SKM-1 (cell line): ENCODE measurements around the gene CRYBG2.
"Not testable (repeated sequence)": the region's sequence is repeated elsewhere in the genome, so short reads cannot be mapped to it uniquely, and the experiment has no call there.

Experiments used
- DNase-seq: peaks from one replicate; lab custom pipeline; 2025; ENCODE audit not compliant: unreplicated experiment; lab: John Stamatoyannopoulos, UW

Gene CRYBG2

DNA sequence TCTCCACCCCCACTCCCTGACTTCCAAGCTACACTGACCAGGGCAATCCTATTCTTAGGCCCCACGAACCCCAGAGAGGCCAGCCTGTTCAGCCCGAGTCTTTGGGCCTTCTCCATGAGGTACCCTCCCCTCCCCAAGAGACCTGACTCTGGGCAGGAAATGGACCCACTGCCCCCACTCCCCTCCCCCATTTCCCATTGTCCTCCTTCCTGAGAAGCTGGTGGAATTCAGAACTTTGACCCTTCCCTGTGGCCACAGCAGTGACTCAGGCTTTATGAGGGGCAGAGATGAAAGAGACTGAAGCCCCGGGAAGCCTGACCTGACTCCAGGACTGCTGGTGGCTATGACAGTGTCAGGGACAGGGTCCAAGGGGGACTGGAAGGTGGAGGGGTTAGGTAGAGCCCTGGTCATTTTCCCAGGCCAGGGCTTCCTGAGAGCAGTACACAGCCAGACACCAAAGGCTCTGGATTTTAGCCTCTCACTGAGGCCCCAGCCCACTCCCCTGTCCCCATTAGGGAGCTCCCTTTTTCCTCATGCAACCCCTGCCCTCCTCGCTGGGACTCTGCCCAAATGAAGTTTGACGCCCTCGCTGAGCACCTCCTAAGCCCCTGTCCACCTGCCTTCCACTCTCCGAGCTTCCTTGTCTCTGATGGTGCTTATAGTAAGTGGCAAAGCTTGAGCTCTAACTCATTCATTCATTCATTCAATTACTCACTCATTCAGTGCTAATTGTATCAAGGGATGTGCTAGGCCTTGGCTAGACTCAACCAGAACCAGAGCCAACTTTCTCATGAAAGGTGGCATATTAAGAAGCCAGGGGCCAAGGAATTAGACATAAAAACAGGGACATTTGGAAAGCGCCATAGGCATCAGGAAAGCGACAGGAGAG is 3.0 kb downstream of the CRYBG2 start:
- DNase-seq, result no peak

GRCh38 chr1:26350343-26350700 is 3.6 kb downstream of the CRYBG2 start:
- no peak for DNase-seq

DNA sequence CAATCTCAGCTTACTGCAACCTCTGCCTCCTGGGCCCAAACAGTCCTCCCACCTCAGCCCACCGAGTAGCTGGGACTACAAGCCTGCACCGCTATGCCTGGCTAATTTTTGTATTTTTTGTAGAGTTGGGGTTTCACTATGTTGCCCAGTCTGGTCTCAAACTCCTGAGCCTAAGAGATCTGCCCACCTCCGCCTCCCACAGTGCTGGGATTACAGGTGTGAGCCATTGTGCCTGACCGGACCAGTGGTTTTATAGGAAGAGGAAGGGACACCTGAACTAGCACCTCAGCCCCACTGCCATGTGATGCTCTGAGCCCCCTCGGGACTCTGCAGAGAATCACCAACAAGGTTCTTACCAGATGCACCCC is 4.1 kb downstream of the CRYBG2 start:
- no peak for DNase-seq

- no peak for DNase-seq
Observed at GRCh38 chr1:26349188-26349876, 4.6 kb downstream of the CRYBG2 start.

GRCh38 chr1:26346274-26347033 is 7.5 kb downstream of the CRYBG2 start:
- peak; percentile 19 for DNase-seq

DNA sequence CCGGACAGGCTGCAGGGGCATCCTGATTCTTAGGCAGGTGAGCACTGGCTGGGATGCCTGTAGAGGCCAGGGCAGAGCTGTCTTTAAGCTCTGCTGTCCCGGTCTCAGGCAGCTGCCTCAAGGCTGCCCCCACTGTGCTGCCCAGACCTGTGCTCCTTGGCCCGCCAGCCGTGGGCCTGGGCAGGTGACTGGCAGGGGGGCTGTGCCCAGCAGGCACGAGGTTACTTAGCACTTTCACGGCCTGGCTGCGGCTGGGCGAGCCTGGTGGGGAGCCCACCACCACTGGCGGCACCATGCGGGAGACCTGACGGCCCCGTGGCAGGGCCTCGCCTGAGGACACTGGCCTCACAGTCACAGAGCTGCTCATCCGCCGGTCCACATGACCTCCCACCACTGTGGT is 8.2 kb downstream of the CRYBG2 start:
- no peak for DNase-seq

DNA sequence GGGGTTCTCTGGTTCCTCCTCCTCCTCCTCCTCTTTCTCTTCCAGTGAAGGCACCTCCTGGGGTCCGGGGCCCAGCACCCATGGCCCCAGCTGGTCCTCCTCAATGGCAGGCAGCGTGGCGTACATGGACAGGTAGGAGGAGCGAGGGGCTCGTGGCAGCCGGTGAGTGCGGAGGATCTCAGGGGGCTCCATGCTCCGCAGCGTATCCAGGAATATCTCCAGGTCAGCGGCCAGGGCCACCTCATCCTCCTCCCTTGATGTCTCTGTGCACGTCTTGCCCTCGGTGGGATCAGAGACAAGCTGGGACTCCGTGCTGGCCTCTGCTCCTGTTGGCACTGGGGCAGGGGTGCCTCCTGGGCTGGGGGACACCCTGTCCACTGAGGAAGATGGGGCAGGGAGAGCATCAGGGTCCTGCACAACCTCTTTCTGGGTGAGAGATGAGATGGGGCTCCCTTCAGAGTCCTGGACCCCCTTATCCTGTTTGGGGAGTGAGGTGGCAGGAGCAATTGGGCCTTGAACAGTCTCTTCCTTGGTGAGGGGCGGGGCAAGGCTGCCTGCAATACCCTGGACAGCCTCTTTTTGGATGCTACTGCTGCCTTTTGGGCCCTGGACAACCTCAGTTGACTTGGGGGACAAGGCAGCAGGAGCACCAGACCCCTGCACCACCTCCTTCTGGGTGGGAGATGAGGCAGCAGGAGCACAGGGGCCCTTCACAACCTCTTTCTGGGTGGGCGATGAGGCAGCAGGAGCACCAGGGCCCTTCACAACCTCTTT is 9.6 kb downstream of the CRYBG2 start:
- DNase-seq, result no peak

GRCh38 chr1:26340047-26340481 is 13.9 kb downstream of the CRYBG2 start:
- no peak for DNase-seq

DNA sequence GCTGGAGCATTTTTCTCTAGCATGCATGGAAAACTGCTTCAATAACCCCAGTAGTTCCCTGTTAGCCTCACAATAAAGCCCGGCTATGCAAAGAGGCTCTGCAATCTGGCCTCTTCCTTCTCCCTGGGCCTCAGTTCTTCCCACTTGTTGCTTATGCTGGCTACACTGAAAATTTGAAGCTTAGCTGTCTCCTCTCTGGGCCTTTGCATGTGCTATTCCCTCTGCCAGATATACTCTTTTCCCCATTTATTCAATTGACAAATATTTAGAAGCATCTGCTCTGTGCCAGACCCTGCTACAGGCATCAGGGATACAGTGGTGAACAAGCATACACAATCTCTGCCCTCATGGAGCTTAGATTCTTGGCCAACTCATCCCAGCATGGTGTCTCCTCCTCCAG is 15.3 kb downstream of the CRYBG2 start:
- no peak for DNase-seq

DNA sequence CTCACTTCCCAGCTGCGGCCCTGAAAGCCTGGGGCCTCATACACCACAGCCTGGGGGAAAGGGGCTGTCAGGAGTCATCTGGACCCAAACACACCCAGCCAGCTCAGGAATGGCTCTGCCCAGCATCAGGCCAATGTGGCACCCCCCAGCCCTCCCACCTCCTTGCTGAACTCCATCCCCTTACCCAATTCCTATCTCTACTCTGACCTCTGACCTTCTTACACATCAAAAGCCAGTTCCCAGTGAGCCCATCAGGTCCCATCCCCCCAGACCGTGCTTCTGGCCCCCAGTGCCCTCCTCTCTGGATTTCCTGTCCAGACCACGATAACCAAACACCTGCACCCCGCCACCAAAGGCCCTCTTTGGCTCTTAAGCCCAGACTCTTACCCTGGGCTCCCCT is 16.3 kb downstream of the CRYBG2 start:
- no peak for DNase-seq

DNA sequence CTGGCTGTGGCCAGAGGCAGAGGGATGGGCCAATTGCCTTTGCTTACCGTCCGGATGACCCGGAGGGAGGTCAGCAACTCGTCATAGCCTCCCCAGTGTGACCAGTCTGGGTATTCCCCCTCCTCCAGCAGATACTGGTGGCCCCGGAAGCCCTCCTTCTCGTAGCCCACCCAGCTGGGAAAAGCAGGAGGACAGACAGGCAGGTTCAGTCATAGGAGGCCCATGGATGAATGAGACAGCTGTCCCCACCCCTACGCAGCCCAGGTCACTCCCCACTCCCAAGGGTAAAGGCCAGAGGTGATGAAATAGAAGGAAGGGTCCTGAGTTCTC is 16.8 kb downstream of the CRYBG2 start:
- DNase-seq, result no peak

- DNase-seq, result no peak
Observed at GRCh38 chr1:26336477-26337205, 17.3 kb downstream of the CRYBG2 start.

DNA sequence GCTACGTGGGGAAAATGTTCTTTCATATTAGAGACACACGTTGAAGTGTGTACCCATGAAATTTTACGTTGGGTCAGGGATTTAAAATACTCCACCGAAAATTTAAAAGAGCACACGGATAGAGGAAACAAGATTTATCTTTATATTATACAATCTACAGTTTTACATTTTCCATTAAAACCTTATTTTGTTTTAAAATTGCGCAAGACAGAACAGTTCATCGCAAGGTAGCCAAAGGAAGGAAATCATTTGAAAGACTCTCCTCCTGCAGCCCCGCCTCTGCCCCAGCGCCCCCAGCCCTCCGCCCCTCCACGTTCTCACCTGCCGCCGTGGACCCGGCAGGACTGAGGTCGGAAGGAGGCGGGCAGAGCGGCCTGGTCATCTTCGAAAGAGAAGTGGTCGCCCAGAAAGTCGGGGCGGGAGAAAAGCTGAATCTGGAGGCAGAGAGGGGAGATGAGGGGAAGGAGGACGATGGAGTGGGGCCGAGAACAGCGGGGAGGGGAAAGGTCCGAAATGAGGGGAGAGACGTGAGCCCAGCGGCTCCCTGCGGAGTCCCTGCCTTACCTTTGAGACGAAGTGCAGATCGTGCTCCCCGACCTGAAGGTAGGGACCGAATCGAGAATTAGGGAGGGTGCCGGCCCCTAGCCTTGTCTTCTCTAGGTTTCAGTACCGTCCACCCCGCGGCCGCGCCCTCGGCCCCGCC is 18.0 kb downstream of the CRYBG2 start:
- DNase-seq, result no peak

GRCh38 chr1:26333312-26333711 is 20.6 kb downstream of the CRYBG2 start:
- DNase-seq, result not testable (repeated sequence)

GRCh38 chr1:26330276-26330675 is 23.7 kb downstream of the CRYBG2 start:
- no peak for DNase-seq

DNA sequence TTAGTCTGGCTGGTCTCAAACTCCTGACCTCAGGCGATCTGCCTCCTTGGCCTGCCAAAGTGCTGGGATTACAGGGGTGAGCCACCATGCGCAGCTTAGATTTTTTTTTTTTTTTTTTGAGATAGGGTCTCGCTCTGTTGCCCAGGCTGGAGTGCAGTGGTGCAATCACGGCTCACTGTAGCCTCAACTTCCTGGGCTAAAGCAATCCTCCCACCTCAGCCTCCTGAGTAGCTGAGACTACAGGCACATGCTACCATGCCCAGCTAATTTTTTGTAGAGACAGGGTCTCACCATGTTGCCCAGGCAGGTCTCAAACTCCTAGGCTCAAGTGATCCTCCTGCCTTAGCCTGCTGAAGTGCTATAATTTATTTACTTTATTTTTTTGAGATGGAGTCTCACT is 24.6 kb downstream of the CRYBG2 start:
- DNase-seq, result not testable (repeated sequence)

DNA sequence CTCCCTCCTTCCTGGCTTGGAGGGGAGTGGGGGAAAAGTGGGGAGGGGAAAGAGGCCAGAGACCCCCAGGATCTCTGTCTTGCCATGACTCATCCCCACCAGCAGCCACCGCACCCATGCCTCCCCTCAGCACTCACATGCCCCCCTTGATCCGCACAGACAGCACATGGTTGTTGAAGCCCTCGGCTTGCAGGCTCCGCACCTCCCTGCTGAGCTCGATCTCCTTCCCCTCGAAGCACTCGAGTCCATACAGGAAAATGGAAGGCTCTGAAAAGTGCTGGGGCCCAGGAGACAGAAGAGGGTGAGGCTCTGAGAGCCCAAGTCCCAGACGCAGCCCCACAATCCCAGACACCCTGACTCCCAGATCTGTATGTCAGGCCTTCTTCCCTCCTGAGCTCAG is 25.3 kb downstream of the CRYBG2 start:
- DNase-seq, result no peak

DNA sequence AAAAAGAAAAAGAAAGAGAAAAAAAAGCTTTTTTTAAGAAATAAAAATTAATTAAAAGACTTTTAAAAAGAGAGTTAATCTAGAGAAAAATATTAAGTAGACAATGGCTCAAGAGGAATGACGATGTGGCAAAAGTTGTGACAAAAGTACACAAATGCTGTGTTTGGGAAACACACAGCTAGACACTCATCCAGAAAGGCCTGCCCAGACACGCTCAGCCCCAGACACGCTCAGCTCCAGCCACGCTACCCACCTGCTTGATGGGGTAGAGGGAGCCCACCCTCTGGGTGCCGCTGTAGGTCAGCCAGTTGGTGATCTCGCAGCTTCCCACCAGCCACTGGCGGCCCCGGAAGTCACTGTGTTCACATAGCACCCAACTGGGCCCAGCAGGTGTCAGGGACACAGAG is 26.0 kb downstream of the CRYBG2 start:
- DNase-seq, result no peak

- no peak for DNase-seq
Observed at GRCh38 chr1:26324550-26324949, 29.4 kb downstream of the CRYBG2 start.

GRCh38 chr1:26323382-26323781 is 30.5 kb downstream of the CRYBG2 start:
- no peak for DNase-seq
